PFSK-1 (cell line): ENCODE results near the gene PLEKHG2.

ENCODE experiments used
- SIN3A ChIP-seq: IDR thresholded peaks from 2 replicates; pipeline ENCODE4 v1.6.1; 2012; ENCODE audit warnings: mild to moderate bottlenecking, low read length, moderate library complexity, borderline replicate concordance; ENCODE audit not compliant: insufficient read depth
- TF ChIP-seq, protein P1 (sequence below), 2 experiments: IDR thresholded peaks; 2 replicates each; pipeline versions ENCODE4 v1.6.1 to v1.8.0; 2011 to 2012; ENCODE audit warnings: low read depth in 2 of 2, low read length in 2 of 2, control low read depth in 1 of 2, inconsistent platforms in 1 of 2, mild to moderate bottlenecking in 1 of 2, moderate library complexity in 1 of 2; ENCODE audit not compliant: insufficient read depth in 1 of 2

DNA sequence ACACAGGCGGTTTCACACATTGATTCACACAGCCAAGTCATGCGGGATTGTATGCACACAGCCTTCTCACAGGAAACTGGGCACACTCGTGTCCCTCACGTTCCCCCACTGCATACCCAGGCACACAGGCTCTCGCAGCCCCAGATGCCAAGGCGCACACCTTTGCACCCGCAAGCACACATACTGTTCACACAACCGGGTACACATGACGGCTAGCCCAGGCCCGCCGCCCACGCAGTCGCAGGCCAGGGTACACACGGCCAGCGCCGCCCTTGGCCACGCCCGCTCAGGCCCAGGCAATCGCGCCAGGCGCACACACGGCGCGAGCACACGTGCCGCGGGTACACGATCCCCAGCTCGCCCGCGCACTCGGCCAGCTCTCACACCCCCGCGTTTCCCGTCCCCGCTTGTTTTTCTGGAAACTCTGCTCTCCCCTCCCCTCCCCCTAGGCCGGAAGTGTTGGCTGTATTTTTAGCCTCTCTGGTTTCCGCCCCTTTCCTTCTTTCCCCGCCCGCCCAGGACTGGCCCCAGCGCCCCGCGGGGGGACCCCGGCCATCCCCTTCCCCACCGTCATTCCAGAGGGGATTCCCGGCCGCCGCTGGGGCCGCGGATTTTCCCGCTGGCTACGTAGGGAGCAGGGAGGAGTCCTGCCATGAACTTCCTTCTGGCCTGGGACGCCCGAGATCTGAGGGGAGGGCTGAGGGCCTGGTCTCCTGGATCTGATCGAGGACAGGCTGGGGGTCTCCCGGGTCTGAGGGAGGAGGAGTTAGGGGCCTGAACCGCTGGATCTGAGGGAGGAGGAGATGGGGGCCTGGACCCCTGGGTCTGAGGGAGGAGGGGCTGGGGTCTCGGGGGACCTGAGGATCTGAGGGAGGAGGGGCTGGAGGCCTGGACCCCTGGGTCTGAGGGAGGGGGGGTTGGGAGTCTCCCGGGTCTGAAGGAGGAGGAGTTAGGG lies 9.8 kb upstream of the PLEKHG2 start:
- TF ChIP-seq, protein P1, sequence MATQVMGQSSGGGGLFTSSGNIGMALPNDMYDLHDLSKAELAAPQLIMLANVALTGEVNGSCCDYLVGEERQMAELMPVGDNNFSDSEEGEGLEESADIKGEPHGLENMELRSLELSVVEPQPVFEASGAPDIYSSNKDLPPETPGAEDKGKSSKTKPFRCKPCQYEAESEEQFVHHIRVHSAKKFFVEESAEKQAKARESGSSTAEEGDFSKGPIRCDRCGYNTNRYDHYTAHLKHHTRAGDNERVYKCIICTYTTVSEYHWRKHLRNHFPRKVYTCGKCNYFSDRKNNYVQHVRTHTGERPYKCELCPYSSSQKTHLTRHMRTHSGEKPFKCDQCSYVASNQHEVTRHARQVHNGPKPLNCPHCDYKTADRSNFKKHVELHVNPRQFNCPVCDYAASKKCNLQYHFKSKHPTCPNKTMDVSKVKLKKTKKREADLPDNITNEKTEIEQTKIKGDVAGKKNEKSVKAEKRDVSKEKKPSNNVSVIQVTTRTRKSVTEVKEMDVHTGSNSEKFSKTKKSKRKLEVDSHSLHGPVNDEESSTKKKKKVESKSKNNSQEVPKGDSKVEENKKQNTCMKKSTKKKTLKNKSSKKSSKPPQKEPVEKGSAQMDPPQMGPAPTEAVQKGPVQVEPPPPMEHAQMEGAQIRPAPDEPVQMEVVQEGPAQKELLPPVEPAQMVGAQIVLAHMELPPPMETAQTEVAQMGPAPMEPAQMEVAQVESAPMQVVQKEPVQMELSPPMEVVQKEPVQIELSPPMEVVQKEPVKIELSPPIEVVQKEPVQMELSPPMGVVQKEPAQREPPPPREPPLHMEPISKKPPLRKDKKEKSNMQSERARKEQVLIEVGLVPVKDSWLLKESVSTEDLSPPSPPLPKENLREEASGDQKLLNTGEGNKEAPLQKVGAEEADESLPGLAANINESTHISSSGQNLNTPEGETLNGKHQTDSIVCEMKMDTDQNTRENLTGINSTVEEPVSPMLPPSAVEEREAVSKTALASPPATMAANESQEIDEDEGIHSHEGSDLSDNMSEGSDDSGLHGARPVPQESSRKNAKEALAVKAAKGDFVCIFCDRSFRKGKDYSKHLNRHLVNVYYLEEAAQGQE (IDR thresholded peaks at IDR 0.05; ENCODE audit: insufficient read depth in 1 of 2, low read depth in 2 of 2, low read length in 2 of 2): 0 out of 4 replicates have a peak, but pooled peaks have one; percentile 32 to 50
- TF ChIP-seq SIN3A: peak; percentile 67; the same call in 1 of the 2 replicates
